OCI-LY7 (cell line): ENCODE data around the gene TYW1. TPM values are rescaled to one million over a fixed set of nuclear protein-coding genes. Genes with fewer than 3 reads are reported as not detected.
A peak's percentile ranks its signal among the peaks of the same experiment; 100 is the strongest.
"Not testable (repeated sequence)": the region's sequence is repeated elsewhere in the genome, so short reads cannot be mapped to it uniquely, and the experiment has no call there.

Experiments used
- BruUV-seq: library from RNA; stranded (reverse); fragments of 400-500 nt; replicated peaks from 2 replicates; lab custom pipeline; 2021; lab: Mats Ljungman, UMichigan
- CTCF ChIA-PET: fragments of 300-600 bp; sonication (Branson Sonifier 250); formaldehyde crosslinking; loops from one replicate; lab custom pipeline; 2022; ENCODE audit warnings: antibody characterized with exemption; ENCODE audit not compliant: unreplicated experiment; lab: Charles Lee
- POLR2A ChIA-PET: fragments of 300-600 bp; sonication (Branson Sonifier 250); formaldehyde crosslinking; loops from one replicate; lab custom pipeline; 2022; ENCODE audit warnings: antibody characterized with exemption; lab: Charles Lee
- DNase-seq: peaks from one replicate; pipeline ENCODE4 v3.0.0-alpha.2; 2015; ENCODE audit warnings: low spot score
- H2AFZ ChIP-seq: fragments of 200-600 bp; sonication (generic), shearing (Covaris generic); 2 replicates; pipeline ENCODE4 v1.6.1; 2014; ENCODE audit warnings: mild to moderate bottlenecking, antibody characterized with exemption, low read length, moderate library complexity
- H3K27ac ChIP-seq: fragments of 200-600 bp; sonication (generic); 2 replicates; pipeline ENCODE4 v1.5.1; 2014; ENCODE audit warnings: mixed run types, low read depth, mild to moderate bottlenecking, moderate library complexity, low read length, inconsistent platforms; ENCODE audit not compliant: poor library complexity, severe bottlenecking
- H3K36me3 ChIP-seq: fragments of 200-600 bp; sonication (generic); 2 replicates; pipeline ENCODE4 v1.6.1; 2014; ENCODE audit warnings: mild to moderate bottlenecking, antibody characterized with exemption, low read length, moderate library complexity, mixed read lengths; ENCODE audit not compliant: insufficient read depth
- H3K4me1 ChIP-seq: fragments of 200-600 bp; sonication (generic); 2 replicates; pipeline ENCODE4 v1.5.1; 2014; ENCODE audit warnings: mild to moderate bottlenecking, low read length; ENCODE audit not compliant: insufficient read depth, poor library complexity, severe bottlenecking
- H3K4me2 ChIP-seq: fragments of 200-600 bp; sonication (generic); 2 replicates; pipeline ENCODE4 v1.6.1; 2014; ENCODE audit warnings: mild to moderate bottlenecking, low read length
- H3K4me3 ChIP-seq: fragments of 200-600 bp; sonication (generic); 2 replicates; pipeline ENCODE4 v1.5.1; 2014; ENCODE audit warnings: mild to moderate bottlenecking, low read depth, low read length; ENCODE audit not compliant: poor library complexity, severe bottlenecking
- H3K79me2 ChIP-seq: fragments of 200-600 bp; sonication (generic); 2 replicates; pipeline ENCODE4 v1.6.1; 2016; ENCODE audit warnings: low read depth, mild to moderate bottlenecking, low read length, moderate library complexity, mixed read lengths; ENCODE audit not compliant: insufficient read depth
- H3K9me2 ChIP-seq: fragments of 200-600 bp; sonication (generic); 2 replicates; pipeline ENCODE4 v1.6.1; 2016; ENCODE audit warnings: mild to moderate bottlenecking, low read length, mixed read lengths; ENCODE audit not compliant: insufficient read depth
- H3K9me3 ChIP-seq: fragments of 200-600 bp; sonication (generic); 2 replicates; pipeline ENCODE4 v1.6.1; 2014; ENCODE audit warnings: mild to moderate bottlenecking, mixed run types, low read length, mixed read lengths
- H4K20me1 ChIP-seq: fragments of 200-600 bp; sonication (generic); 2 replicates; pipeline ENCODE4 v1.6.1; 2014; ENCODE audit warnings: mild to moderate bottlenecking, antibody characterized with exemption, low read length, moderate library complexity, mixed read lengths; ENCODE audit not compliant: insufficient read depth
- CTCF ChIP-seq: fragments of 200-600 bp; sonication (generic); conservative IDR thresholded peaks from 2 replicates; pipeline ENCODE4 v1.5.1; 2014; ENCODE audit warnings: mild to moderate bottlenecking, antibody characterized with exemption, low read length, moderate library complexity, mixed read lengths
- EZH2phosphoT487 ChIP-seq: fragments of 200-600 bp; sonication (generic); IDR thresholded peaks from 2 replicates; pipeline ENCODE4 v1.6.1; 2018; ENCODE audit warnings: low read depth, borderline replicate concordance, mild to moderate bottlenecking, mixed run types, antibody characterized with exemption, low read length, moderate library complexity, mixed read lengths
- intact Hi-C: fragments of 100-400 bp; cut with micrococcal nuclease; formaldehyde crosslinking; loops from one replicate; pipeline ENCODE4 v1.10.0; 2022; ENCODE audit not compliant: unreplicated experiment
- total RNA-seq, 2 experiments: library from RNA; depleted of rRNA in 1 of 2; stranded (reverse); fragments of >200 nt in 1 of 2; shearing (Covaris generic) in 1 of 2; gene quantifications; 2 replicates each; pipeline ENCODE4 v1.2.3, GENCODE V29; 2014 to 2022

Gene TYW1
- total RNA-seq, 2 experiments from 2014 or later, result 17.3 to 22.3 TPM

GRCh38 chr7:67008260-67008659 lies 11.6 kb downstream of the TYW1 start:
- H3K9me3 ChIP-seq, result no peaks in the 10 kb centered on the region
- intact Hi-C loops, result loop anchor here (10.0 kb wide), 1 partner anchor 183 kb away; no protein-coding TSS in a partner anchor
- no peaks in the 10 kb centered on the region for H3K9me2 ChIP-seq
- H3K4me2 ChIP-seq, result no peak overlapping the region
- no peak for TF ChIP-seq CTCF
- no peak for TF ChIP-seq EZH2phosphoT487
- H2AFZ ChIP-seq, result no peak overlapping the region
- POLR2A ChIA-PET, result interaction anchor here (0.5 kb wide), 1 partner anchor 73 kb away, joined by 3 read pairs; no protein-coding TSS in a partner anchor
- BruUV-seq, result no TSS peak
- H3K79me2 ChIP-seq, result no peaks in the 10 kb centered on the region
- no peak overlapping the region for H3K4me3 ChIP-seq
- no peak for DNase-seq
- no peaks in the 10 kb centered on the region for H4K20me1 ChIP-seq
- CTCF ChIA-PET, result no interaction called here
- no peaks in the 10 kb centered on the region for H3K4me1 ChIP-seq
- H3K36me3 ChIP-seq, result peaks cover 74% of the 10 kb centered on the region
- H3K27ac ChIP-seq, result no peak overlapping the region

- intact Hi-C loops, result loop anchor here (10.0 kb wide), 1 partner anchor 185 kb away; no protein-coding TSS in a partner anchor
- H3K9me2 ChIP-seq, H3K4me1 ChIP-seq, H4K20me1 ChIP-seq, H3K79me2 ChIP-seq, H3K4me3 ChIP-seq, H2AFZ ChIP-seq, H3K4me2 ChIP-seq, H3K9me3 ChIP-seq, DNase-seq, POLR2A ChIA-PET, H3K27ac ChIP-seq, CTCF ChIA-PET: not testable (repeated sequence)
- TSS peak; percentile 35 for BruUV-seq
- peaks cover 74% of the 10 kb centered on the region for H3K36me3 ChIP-seq
Observed at GRCh38 chr7:67009677-67010076, 13.0 kb downstream of the TYW1 start.

- H3K4me2 ChIP-seq, CTCF ChIA-PET, H3K4me1 ChIP-seq, H3K4me3 ChIP-seq, H4K20me1 ChIP-seq, BruUV-seq, intact Hi-C loops, H3K79me2 ChIP-seq, H2AFZ ChIP-seq, H3K27ac ChIP-seq, H3K9me2 ChIP-seq, POLR2A ChIA-PET, H3K9me3 ChIP-seq, DNase-seq: not testable (repeated sequence)
- peaks cover 57% of the 10 kb centered on the region for H3K36me3 ChIP-seq
Observed at GRCh38 chr7:67014076-67014622, 17.5 kb downstream of the TYW1 start.

GRCh38 chr7:67017971-67018370 lies 21.3 kb downstream of the TYW1 start:
- DNase-seq, CTCF ChIA-PET, H3K9me2 ChIP-seq, H4K20me1 ChIP-seq, H3K79me2 ChIP-seq, H2AFZ ChIP-seq, H3K4me3 ChIP-seq, BruUV-seq, H3K4me1 ChIP-seq, H3K9me3 ChIP-seq, H3K4me2 ChIP-seq, intact Hi-C loops, POLR2A ChIA-PET, H3K27ac ChIP-seq: not testable (repeated sequence)
- peaks cover 61% of the 10 kb centered on the region for H3K36me3 ChIP-seq
